GM20000 (cell line): ENCODE measurements around the gene LRMDA.

Experiments used
- DNase-seq: peaks from one replicate; pipeline ENCODE4 v3.0.0; 2012; ENCODE audit warnings: low spot score
- TF ChIP-seq, protein P1 (sequence below): IDR thresholded peaks from 2 replicates; pipeline ENCODE4 v1.5.1; 2012; ENCODE audit warnings: mild to moderate bottlenecking, control low read depth; ENCODE audit errors: extremely low read depth, missing control alignments

The LRMDA gene

DNA sequence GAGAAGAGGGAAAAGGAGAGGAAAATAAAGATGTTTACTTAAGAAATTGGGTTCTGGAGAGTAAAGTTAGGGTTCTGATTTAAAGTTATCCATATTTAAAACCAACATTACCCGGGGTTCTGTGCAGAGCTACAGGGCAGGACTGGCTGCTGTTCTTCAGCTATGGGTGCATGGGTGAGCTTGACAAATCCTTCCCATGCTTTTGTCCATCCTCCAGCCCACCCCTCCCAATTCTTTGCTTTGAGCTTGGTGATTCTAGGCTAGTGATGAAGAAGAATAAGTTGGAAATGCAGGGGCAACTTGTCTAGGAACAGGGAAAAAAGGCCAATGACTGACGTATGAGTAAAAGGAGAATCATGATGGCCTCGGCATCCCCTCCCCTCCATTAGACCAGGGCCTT is 636.0 kb downstream of the LRMDA start:
- TF ChIP-seq, protein P1, sequence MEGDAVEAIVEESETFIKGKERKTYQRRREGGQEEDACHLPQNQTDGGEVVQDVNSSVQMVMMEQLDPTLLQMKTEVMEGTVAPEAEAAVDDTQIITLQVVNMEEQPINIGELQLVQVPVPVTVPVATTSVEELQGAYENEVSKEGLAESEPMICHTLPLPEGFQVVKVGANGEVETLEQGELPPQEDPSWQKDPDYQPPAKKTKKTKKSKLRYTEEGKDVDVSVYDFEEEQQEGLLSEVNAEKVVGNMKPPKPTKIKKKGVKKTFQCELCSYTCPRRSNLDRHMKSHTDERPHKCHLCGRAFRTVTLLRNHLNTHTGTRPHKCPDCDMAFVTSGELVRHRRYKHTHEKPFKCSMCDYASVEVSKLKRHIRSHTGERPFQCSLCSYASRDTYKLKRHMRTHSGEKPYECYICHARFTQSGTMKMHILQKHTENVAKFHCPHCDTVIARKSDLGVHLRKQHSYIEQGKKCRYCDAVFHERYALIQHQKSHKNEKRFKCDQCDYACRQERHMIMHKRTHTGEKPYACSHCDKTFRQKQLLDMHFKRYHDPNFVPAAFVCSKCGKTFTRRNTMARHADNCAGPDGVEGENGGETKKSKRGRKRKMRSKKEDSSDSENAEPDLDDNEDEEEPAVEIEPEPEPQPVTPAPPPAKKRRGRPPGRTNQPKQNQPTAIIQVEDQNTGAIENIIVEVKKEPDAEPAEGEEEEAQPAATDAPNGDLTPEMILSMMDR: no peak
- no peak for DNase-seq

DNA sequence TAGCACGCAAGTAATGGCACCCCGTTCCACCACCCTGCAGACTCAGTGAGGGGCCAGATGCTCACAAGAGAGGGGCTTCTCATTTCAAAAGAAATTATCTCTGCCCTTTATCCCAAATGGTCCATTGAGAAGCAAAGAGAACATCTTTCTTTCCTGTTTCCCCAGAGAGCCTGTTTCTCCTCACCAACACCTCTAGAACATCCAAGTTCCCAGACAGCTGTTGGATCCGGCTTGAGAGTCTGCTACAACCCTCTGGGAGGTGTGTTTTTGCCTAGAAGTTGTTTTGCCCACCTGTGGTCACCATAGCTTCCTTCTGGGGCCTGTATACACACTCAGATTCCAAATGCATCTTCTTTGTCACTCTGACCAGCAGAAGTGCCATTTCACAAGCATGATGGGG is 637.4 kb downstream of the LRMDA start:
- no peak for DNase-seq
- TF ChIP-seq, protein P1: no peak

DNA sequence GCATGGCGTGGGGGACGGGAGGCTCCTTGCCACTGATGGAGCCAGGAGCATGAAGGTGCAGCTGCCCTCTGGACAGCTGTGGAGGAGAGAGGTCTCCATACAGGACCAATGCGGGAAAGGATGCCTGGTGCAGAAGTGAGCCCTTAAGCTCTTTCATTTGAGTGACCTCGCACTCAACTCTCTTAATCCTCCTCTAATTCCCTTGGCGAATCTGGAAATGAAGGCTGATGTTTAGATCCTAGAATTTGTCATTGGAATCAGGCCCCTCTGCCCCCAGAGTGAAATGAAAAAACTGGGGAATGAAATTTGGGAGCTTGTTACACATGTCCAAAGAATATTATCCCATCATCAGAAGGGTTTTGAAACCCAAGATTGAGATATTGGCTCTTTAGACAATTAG is 639.5 kb downstream of the LRMDA start:
- no peak for DNase-seq
- TF ChIP-seq, protein P1: no peak

DNA sequence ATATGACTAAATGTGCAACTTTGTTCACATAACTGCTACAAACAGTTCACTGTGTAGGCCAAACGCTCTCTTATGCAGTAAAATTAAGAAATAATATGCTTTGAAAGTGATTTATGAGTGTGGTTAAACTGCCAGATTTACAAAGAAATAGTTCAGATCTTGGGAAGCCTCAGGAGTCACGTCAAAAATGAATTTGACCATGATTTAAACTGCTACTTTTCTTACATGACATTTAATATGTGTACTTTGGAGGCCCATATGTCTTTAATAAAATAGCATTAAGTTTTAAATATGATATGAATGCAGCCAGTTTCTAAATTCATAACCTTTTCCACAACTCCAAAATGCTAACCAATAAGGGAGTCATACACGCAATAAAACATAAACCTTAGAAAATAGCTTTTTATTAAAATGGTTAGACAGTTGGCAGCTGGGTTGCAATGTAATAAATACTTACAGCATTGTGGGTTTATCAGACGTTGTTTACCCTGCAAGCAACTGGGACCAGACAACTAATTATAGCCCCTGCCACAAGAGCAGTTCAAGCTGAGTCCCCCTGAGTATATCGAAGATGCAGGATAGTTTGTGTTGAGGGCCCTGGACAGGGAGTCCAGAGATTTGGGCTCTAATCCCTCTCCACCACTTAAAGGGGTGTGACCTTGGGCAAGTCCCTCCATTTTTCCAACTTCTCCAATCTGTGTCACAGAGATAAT is 640.4 kb downstream of the LRMDA start:
- no peak for DNase-seq
- TF ChIP-seq, protein P1: no peak

- DNase-seq: no peak
- TF ChIP-seq, protein P1: no peak
Observed at GRCh38 chr10:76072384-76072783, 641.0 kb downstream of the LRMDA start.

GRCh38 chr10:76073524-76073923 is 642.1 kb downstream of the LRMDA start:
- TF ChIP-seq, protein P1: no peak
- DNase-seq: no peak

DNA sequence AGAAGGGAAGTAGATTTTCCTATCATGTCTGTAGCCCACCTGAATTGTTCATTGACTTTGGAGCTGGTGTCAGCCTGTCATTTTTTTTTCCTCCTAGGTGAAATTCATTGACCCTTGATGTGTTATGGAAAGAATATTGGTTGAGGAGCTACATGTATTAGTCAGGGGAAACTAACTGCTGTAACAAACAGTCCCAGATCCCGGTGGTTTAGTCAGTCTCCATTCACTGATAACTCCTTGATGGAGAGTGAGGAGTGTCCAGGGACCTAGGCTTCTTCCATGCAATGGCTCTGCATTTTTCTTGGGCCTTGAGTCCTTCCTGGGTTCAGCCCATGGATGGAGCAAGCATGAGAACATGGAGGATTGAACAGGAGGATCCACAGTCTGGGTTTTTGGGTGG is 643.2 kb downstream of the LRMDA start:
- DNase-seq: no peak
- TF ChIP-seq, protein P1: no peak
